NCI-H2107 treated with DMSO at 0.1 percent for 48 hours (cell line): ENCODE data around the gene FRYL.
"Not testable (repeated sequence)": the region's sequence is repeated elsewhere in the genome, so short reads cannot be mapped to it uniquely, and the experiment has no call there.

Source experiments
- DNase-seq: peaks from one replicate; lab custom pipeline; 2025; ENCODE audit not compliant: unreplicated experiment; lab: John Stamatoyannopoulos, UW

The FRYL gene

GRCh38 chr4:48451656-48452055, 328.4 kb downstream of the FRYL start:
- not testable (repeated sequence) for DNase-seq

GRCh38 chr4:48450740-48451139, 329.3 kb downstream of the FRYL start:
- DNase-seq, result no peak

- DNase-seq, result no peak
Measured at GRCh38 chr4:48449151-48449550, 330.9 kb downstream of the FRYL start.
